Measurements from ENCODE around the gene PRR33.

The PRR33 gene

DNA sequence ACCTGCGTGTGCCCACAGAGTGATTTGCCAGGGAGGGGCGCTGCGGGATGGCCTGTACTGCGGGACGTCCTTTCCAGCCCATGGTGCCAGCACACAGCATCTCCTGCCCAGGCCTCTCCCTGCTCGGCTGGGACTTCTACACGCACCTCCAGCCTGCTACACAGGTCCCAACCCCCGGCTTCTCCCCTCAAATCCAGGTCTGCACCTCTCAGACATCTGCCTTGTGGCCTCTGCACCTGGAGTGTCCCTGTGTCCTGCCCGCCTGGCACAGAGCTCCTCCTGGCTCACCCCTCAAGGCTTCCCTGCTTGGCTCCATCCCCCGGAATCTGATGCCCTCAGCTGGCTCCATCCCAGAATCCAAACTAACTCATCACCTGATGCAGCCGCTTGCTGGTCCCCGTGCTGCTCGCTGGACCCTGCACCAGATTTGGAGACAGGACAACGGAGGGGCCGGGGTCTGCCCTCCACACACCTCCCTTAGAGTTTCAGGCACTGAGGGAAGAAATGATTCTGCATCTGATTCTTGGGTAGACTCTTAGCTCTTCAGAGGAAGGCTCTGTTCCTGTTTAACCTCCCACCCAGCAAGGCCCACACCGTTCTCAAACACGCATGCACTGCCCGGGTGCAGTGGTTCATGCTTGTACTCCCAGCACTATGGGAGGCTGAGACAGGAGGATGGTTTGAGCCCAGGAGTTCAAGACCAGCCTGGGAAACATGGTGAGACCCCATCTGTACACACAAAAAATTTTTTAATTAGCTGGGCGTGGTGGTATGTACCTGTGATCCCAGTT, 42.9 kb downstream of the PRR33 start:
- Histone ChIP-seq H3K4me2 (no peak overlapping the region), H3K27ac (no peak overlapping the region), H3K36me3 (ENCODE audit: insufficient read depth) (no peaks in the 10 kb centered on the region), H3K4me3 (IDR thresholded peaks at IDR 0.05; ENCODE audit: insufficient read depth, low read depth, low read length) (no peak overlapping the region), H3K27me3 (ENCODE audit: insufficient read depth, low read depth) (peaks cover 64% of the 10 kb centered on the region), H3K79me2 (ENCODE audit: insufficient read depth, low read depth) (no peaks in the 10 kb centered on the region), H3K9ac (no peak overlapping the region), H2AFZ (ENCODE audit: low read depth) (no peak overlapping the region), H4K20me1 (ENCODE audit: insufficient read depth) (no peaks in the 10 kb centered on the region), H3K4me1 (ENCODE audit: low read depth, poor library complexity, severe bottlenecking) (peaks cover 31% of the 10 kb centered on the region)
- TF ChIP-seq, protein P1, sequence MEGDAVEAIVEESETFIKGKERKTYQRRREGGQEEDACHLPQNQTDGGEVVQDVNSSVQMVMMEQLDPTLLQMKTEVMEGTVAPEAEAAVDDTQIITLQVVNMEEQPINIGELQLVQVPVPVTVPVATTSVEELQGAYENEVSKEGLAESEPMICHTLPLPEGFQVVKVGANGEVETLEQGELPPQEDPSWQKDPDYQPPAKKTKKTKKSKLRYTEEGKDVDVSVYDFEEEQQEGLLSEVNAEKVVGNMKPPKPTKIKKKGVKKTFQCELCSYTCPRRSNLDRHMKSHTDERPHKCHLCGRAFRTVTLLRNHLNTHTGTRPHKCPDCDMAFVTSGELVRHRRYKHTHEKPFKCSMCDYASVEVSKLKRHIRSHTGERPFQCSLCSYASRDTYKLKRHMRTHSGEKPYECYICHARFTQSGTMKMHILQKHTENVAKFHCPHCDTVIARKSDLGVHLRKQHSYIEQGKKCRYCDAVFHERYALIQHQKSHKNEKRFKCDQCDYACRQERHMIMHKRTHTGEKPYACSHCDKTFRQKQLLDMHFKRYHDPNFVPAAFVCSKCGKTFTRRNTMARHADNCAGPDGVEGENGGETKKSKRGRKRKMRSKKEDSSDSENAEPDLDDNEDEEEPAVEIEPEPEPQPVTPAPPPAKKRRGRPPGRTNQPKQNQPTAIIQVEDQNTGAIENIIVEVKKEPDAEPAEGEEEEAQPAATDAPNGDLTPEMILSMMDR (conservative IDR thresholded peaks at IDR 0.05; ENCODE audit: low read depth, low read length) = no peak

DNA sequence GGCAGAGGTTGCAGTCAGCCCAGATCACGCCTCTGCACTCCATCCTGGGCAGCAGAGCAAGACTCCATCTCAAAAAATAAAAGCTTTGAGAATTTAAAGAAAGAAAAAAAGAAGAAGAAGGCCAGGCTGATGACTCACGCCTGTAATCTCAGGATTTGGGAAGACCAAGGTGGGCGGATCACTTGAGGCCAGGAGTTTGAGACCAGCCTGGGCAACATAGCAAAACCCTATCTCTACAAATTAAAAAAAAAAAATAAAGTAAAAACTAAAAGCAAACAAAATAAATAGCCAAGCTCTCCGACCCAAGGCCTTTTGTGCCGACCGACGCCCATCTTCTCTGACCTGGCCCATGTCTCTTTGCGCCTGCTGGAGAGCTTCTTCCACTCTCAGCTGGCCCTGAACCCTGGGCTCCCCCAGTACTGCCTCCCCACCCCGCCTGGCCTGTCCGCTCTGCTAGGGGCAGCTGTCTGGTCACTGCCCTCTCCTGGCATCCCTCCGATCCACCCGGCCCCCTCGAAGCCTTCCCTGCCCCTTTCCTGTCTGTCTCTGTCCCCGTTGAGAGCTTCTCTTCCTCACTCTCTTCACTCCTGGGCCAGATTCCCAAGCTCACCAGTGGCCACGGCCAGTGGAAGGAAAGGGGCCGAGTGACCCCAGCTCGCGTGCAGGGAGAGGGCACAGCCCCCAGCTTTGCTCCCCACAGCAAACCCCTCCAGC, 43.6 kb downstream of the PRR33 start:
- no peaks in the 10 kb centered on the region for H3K79me2 ChIP-seq (ENCODE audit: insufficient read depth, low read depth)
- no peak overlapping the region for H3K27ac ChIP-seq
- peaks cover 26% of the 10 kb centered on the region for H3K4me1 ChIP-seq (ENCODE audit: low read depth, poor library complexity, severe bottlenecking)
- H3K9ac ChIP-seq = no peak overlapping the region
- no peak overlapping the region for H3K4me2 ChIP-seq
- peaks cover 72% of the 10 kb centered on the region for H3K27me3 ChIP-seq (ENCODE audit: insufficient read depth, low read depth)
- no peak overlapping the region for H3K4me3 ChIP-seq (IDR thresholded peaks at IDR 0.05; ENCODE audit: insufficient read depth, low read depth, low read length)
- no peak overlapping the region for H2AFZ ChIP-seq (ENCODE audit: low read depth)
- no peaks in the 10 kb centered on the region for H4K20me1 ChIP-seq (ENCODE audit: insufficient read depth)
- H3K36me3 ChIP-seq (ENCODE audit: insufficient read depth) = no peaks in the 10 kb centered on the region
- TF ChIP-seq, protein P1 (conservative IDR thresholded peaks at IDR 0.05; ENCODE audit: low read depth, low read length) = no peak

DNA sequence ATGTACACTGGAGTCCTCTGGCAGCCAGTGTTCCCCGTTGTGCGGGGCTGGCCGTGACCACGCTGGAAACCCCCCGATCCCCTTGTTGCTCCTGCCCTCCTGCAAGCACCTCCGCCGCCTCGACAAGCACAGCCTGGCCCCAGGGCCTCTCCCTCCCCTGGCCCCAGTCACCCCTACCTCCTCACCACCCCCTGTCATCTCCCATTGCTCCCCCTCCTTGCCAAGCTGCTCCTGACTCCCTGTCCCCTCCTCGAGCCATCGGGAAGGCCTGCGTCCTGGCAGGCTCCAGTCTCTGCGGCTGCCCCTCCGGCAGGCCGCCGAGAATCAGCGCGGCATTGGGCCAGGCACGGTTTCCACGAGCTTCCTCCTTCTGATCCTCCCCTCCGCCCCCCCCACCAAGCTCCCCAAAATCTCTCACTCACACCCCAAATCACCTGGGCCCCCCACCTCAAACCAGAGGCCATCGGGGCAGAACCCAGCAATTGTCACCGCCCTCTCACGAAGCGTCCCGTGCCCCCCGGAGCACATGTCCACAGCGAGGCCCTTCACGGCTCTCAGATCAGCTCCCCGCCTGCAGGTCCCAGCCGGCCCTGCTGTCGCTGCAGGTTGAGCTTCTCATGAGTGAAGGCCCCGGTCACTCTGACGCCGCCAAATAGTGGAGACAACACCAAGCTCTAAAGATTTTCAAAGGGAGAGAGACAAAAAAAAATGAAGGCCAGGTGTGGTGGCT, 44.5 kb downstream of the PRR33 start:
- Histone ChIP-seq H4K20me1 (ENCODE audit: insufficient read depth) (no peaks in the 10 kb centered on the region), H3K79me2 (ENCODE audit: insufficient read depth, low read depth) (no peaks in the 10 kb centered on the region), H3K9ac (no peak overlapping the region), H2AFZ (ENCODE audit: low read depth) (no peak overlapping the region), H3K27ac (no peak overlapping the region), H3K4me1 (ENCODE audit: low read depth, poor library complexity, severe bottlenecking) (peaks cover 17% of the 10 kb centered on the region), H3K4me3 (IDR thresholded peaks at IDR 0.05; ENCODE audit: insufficient read depth, low read depth, low read length) (no peak overlapping the region), H3K27me3 (ENCODE audit: insufficient read depth, low read depth) (peaks cover 80% of the 10 kb centered on the region), H3K4me2 (no peak overlapping the region), H3K36me3 (ENCODE audit: insufficient read depth) (no peaks in the 10 kb centered on the region)
- TF ChIP-seq, protein P1 (conservative IDR thresholded peaks at IDR 0.05; ENCODE audit: low read depth, low read length) = no peak

DNA sequence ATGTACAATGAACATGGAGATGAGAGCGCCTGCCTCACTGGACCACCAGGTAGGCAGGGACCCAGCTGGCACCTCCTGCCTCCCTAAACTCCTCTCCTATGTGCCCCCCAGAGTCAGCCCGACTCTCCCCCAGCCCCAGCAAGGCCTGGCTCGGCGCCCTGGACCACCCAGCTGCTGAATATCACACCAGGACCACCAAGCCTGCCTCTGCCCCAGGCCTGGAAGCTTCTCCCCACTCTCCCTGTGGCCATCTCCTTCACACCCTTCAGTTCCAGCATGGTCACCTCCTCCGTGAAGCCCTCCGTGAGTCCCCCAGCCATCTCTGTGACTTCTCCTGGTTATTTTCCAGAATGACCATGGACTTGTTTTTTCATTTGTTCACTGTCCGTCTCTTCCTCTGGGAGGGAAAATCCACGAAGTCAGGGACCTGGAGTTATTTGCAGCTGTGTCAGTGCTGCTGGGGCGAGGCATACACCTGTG, 45.2 kb downstream of the PRR33 start:
- no peak overlapping the region for H2AFZ ChIP-seq (ENCODE audit: low read depth)
- peaks cover 85% of the 10 kb centered on the region for H3K27me3 ChIP-seq (ENCODE audit: insufficient read depth, low read depth)
- no peaks in the 10 kb centered on the region for H4K20me1 ChIP-seq (ENCODE audit: insufficient read depth)
- TF ChIP-seq, protein P1 (conservative IDR thresholded peaks at IDR 0.05; ENCODE audit: low read depth, low read length) = no peak
- no peaks in the 10 kb centered on the region for H3K36me3 ChIP-seq (ENCODE audit: insufficient read depth)
- H3K4me3 ChIP-seq (IDR thresholded peaks at IDR 0.05; ENCODE audit: insufficient read depth, low read depth, low read length) = no peak overlapping the region
- no peak overlapping the region for H3K4me2 ChIP-seq
- peaks cover 12% of the 10 kb centered on the region for H3K4me1 ChIP-seq (ENCODE audit: low read depth, poor library complexity, severe bottlenecking)
- H3K27ac ChIP-seq = no peak overlapping the region
- H3K79me2 ChIP-seq (ENCODE audit: insufficient read depth, low read depth) = no peaks in the 10 kb centered on the region
- no peak overlapping the region for H3K9ac ChIP-seq
